Adrenal gland (tissue), 5 donors: ENCODE measurements around the gene UBTFL1.

Source experiments
- CTCF ChIP-seq, 6 experiments: fragments of 450-650 bp in 4 of 6; fragments of 200-600 bp in 2 of 6; sonication (generic) in 1 of 6; IDR thresholded peaks; 1 replicate in 5 of 6; 2 replicates in 1 of 6; pipeline versions ENCODE4 v1.5.1 to v1.8.0; 2016 to 2021; ENCODE audit warnings: antibody characterized with exemption in 6 of 6, mild to moderate bottlenecking in 2 of 6, moderate library complexity in 1 of 6
- POLR2A ChIP-seq, 2 donors: fragments of 450-650 bp; IDR thresholded peaks; one replicate each; pipeline ENCODE4 v1.6.1; 2017; ENCODE audit warnings: antibody characterized with exemption in 2 of 2, mild to moderate bottlenecking in 2 of 2, moderate library complexity in 1 of 2
- donor health status: DM: no; HTN: no; CAD: no.

DNA sequence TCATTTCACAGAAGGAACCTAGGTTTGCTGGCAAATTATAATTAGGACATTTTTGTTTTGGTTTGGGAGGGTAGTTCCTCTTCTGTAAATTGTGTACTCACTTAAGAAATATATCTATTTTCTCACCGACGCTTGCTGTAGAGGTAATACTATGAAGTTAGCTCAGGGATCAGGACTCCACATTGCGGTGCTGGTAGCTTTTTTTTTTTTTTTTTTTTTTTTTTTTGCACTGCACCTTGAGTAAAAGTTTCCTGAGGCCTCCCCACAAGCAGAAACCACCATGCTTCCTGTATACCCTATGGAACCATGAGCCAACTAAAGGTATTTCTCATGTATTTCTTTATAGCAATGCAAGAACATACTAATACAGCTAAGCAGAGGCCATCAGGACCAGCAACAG lies 14.7 kb downstream of the UBTFL1 start:
- TF ChIP-seq CTCF (IDR thresholded peaks at IDR 0.05): no peak
- TF ChIP-seq POLR2A (IDR thresholded peaks at IDR 0.05): no peak
